GM12878 (cell line): ENCODE results near the gene UNC45A. TPM values are rescaled to one million over a fixed set of nuclear protein-coding genes. Genes with fewer than 3 reads are reported as not detected.
A peak's percentile ranks its signal among the peaks of the same experiment; 100 is the strongest.

Source experiments
- ATAC-seq: fragments of 200-7000 bp; cut with Tn5 transposase; 3 replicates; pipeline ENCODE4 v1.9.1; 2020; ENCODE audit warnings: mild to moderate bottlenecking, moderate library complexity
- BruUV-seq: library from RNA; stranded (reverse); fragments of 400-500 nt; replicated peaks from 2 replicates; lab custom pipeline; 2021; lab: Mats Ljungman, UMichigan
- CTCF ChIA-PET: fragments of 300-600 bp; sonication (Branson Sonifier 250); formaldehyde crosslinking; extraction: SDS; loops from one replicate; lab custom pipeline; 2021; ENCODE audit warnings: inconsistent platforms; lab: Yijun Ruan, JAX
- POLR2A ChIA-PET: fragments of 350-600 bp; formaldehyde crosslinking; extraction: SDS; loops from one replicate; lab custom pipeline; 2021; ENCODE audit warnings: inconsistent platforms; lab: Charles Lee
- RAD21 ChIA-PET: fragments of 300-600 bp; sonication (Branson Sonifier 250); formaldehyde crosslinking; loops from one replicate; lab custom pipeline; 2023; ENCODE audit warnings: antibody characterized with exemption; ENCODE audit not compliant: unreplicated experiment; lab: Charles Lee
- SMC1A ChIA-PET: fragments of 300-600 bp; sonication (Branson Sonifier 250); formaldehyde crosslinking; loops from one replicate; lab custom pipeline; 2023; ENCODE audit not compliant: unreplicated experiment, uncharacterized antibody; lab: Charles Lee
- DNase-seq: peaks from one replicate; pipeline ENCODE4 v3.0.0-alpha.2; 2011; ENCODE audit warnings: low read depth, low spot score
- FAIRE-seq: peaks from 3 replicates; lab custom pipeline; 2011; peaks lifted over from hg19 to GRCh38; lab: Jason Lieb, UNC
- H2AFZ ChIP-seq: 2 replicates; pipeline ENCODE4 v1.6.0; 2011; ENCODE audit warnings: low read depth, low read length, control low read depth; ENCODE audit not compliant: control insufficient read depth
- H3K27ac ChIP-seq: 2 replicates; pipeline ENCODE4 v1.5.1; 2011; ENCODE audit warnings: control low read depth; ENCODE audit not compliant: control insufficient read depth, insufficient read depth
- H3K27me3 ChIP-seq, 2 experiments: replicated peaks in 1 of 2; 2 replicates each; pipeline versions ENCODE4 v1.6.0 to v1.6.1; 2011; ENCODE audit warnings: low read length in 1 of 2; ENCODE audit not compliant: control insufficient read depth in 2 of 2, insufficient read depth in 2 of 2
- H3K36me3 ChIP-seq, 2 experiments: 2 replicates each; pipeline ENCODE4 v1.5.1; 2011; ENCODE audit warnings: low read length in 1 of 2; ENCODE audit not compliant: control insufficient read depth in 2 of 2, insufficient read depth in 2 of 2
- H3K4me1 ChIP-seq: 2 replicates; pipeline ENCODE4 v1.6.1; 2011; ENCODE audit warnings: mild to moderate bottlenecking, low read length, moderate library complexity, mixed read lengths; ENCODE audit not compliant: control insufficient read depth, insufficient read depth
- H3K4me2 ChIP-seq: 2 replicates; pipeline ENCODE4 v1.6.0; 2011; ENCODE audit warnings: control low read depth; ENCODE audit not compliant: control insufficient read depth, insufficient read depth
- H3K4me3 ChIP-seq: fragments of 200-600 bp; sonication (generic); 2 replicates; pipeline ENCODE4 v1.5.1; 2016
- H3K79me2 ChIP-seq: 2 replicates; pipeline ENCODE4 v1.6.0; 2011; ENCODE audit warnings: low read length; ENCODE audit not compliant: control insufficient read depth, insufficient read depth
- H3K9ac ChIP-seq: 2 replicates; pipeline ENCODE4 v1.8.0; 2011; ENCODE audit warnings: low read length, control low read depth, mixed read lengths; ENCODE audit not compliant: control insufficient read depth, insufficient read depth
- H3K9me3 ChIP-seq: replicated peaks from 3 replicates; pipeline ENCODE4 v1.5.1; 2011; ENCODE audit warnings: mild to moderate bottlenecking, low read length; ENCODE audit not compliant: control insufficient read depth, insufficient read depth
- H4K20me1 ChIP-seq: 2 replicates; pipeline ENCODE4 v1.6.0; 2011; ENCODE audit not compliant: control insufficient read depth, insufficient read depth
- EED ChIP-seq: sonication (generic); IDR thresholded peaks from 2 replicates; pipeline ENCODE4 v1.6.1; 2016; ENCODE audit warnings: antibody characterized with exemption, low read depth
- IKZF2 ChIP-seq, 2 experiments: fragments of 450-650 bp; IDR thresholded peaks; 2 replicates each; pipeline ENCODE4 v1.6.1; 2017; ENCODE audit warnings: mild to moderate bottlenecking in 2 of 2, moderate library complexity in 2 of 2
- JUNB ChIP-seq: IDR thresholded peaks from 2 replicates; pipeline ENCODE4 v1.6.1; 2016; ENCODE audit warnings: antibody characterized with exemption, mild to moderate bottlenecking
- MTA3 ChIP-seq: IDR thresholded peaks from 2 replicates; pipeline ENCODE4 v1.6.1; 2012; ENCODE audit warnings: low read length, inconsistent platforms, borderline replicate concordance
- MXI1 ChIP-seq: fragments of 150-350 bp; IDR thresholded peaks from 2 replicates; pipeline ENCODE4 v1.6.1; 2011; ENCODE audit warnings: low read depth, mild to moderate bottlenecking, inconsistent platforms, low read length, improper control_type of control experiment
- MYB ChIP-seq: fragments of 150-350 bp; IDR thresholded peaks from 2 replicates; pipeline ENCODE4 v1.6.1; 2014; ENCODE audit warnings: mild to moderate bottlenecking, low read depth, low read length, borderline replicate concordance
- PAX5 ChIP-seq: IDR thresholded peaks from 2 replicates; pipeline ENCODE4 v1.6.1; 2011; ENCODE audit warnings: low read depth, low read length, borderline replicate concordance
- PAX8 ChIP-seq: fragments of 450-650 bp; IDR thresholded peaks from 2 replicates; pipeline ENCODE4 v1.6.1; 2017; ENCODE audit warnings: mild to moderate bottlenecking, moderate library complexity
- PML ChIP-seq: IDR thresholded peaks from 2 replicates; pipeline ENCODE4 v1.6.1; 2012; ENCODE audit warnings: low read length, inconsistent platforms
- RUNX3 ChIP-seq: IDR thresholded peaks from 2 replicates; pipeline ENCODE4 v1.6.1; 2012; ENCODE audit warnings: low read length, inconsistent platforms
- SPI1 ChIP-seq: IDR thresholded peaks from 2 replicates; pipeline ENCODE4 v1.6.1; 2011; ENCODE audit warnings: low read depth, mild to moderate bottlenecking, low read length, moderate library complexity, borderline replicate concordance; ENCODE audit not compliant: insufficient read depth
- STAT3 ChIP-seq: IDR thresholded peaks from 2 replicates; pipeline ENCODE4 v1.6.1; 2011; ENCODE audit warnings: low read depth, low read length, improper control_type of control experiment
- TARDBP ChIP-seq: IDR thresholded peaks from 2 replicates; pipeline ENCODE4 v1.6.1; 2016; ENCODE audit warnings: borderline replicate concordance
- YY1 ChIP-seq: IDR thresholded peaks from 2 replicates; pipeline ENCODE4 v1.6.1; 2011; ENCODE audit warnings: low read depth, mild to moderate bottlenecking, low read length
- ZNF24 ChIP-seq: fragments of 450-650 bp; IDR thresholded peaks from 2 replicates; pipeline ENCODE4 v1.6.1; 2017; ENCODE audit warnings: antibody characterized with exemption, mild to moderate bottlenecking
- ZZZ3 ChIP-seq: IDR thresholded peaks from 2 replicates; pipeline ENCODE4 v1.6.1; 2011; ENCODE audit warnings: low read depth; ENCODE audit not compliant: control insufficient read depth, insufficient read length
- WGBS: methylation state at CpG from one replicate; pipeline ENCODE4 v1.1.6; 2016; ENCODE audit warnings: low lambda C conversion rate; ENCODE audit not compliant: insufficient replicate concordance, insufficient coverage; ENCODE audit errors: missing lambda C conversion rate; 5-methylcytosine and 5-hydroxymethylcytosine counted together
- in situ Hi-C: fragments of 300-500 bp; cut with MboI; formaldehyde crosslinking; loops from 9 replicates; pipeline ENCODE4 v1.14.3; 2018; ENCODE audit warnings: mixed read lengths
- intact Hi-C: fragments of 100-400 bp; cut with micrococcal nuclease; formaldehyde crosslinking; loops from one replicate; pipeline ENCODE4 v1.14.2; 2022; ENCODE audit not compliant: unreplicated experiment
- polyA plus RNA-seq, 11 experiments: library from polyadenylated mRNA; depleted of rRNA in 4 of 11; unstranded in 6 of 11; stranded (reverse) in 5 of 11; fragments of >200 nt; fragmentation: Nextera tagmentation in 4 of 11; fragmentation: Illumina TruSeq in 1 of 11; extraction: Ambion mirVana in 4 of 11; extraction: Trizol in 1 of 11; gene quantifications; 1 replicate in 1 of 11; 2 replicates in 10 of 11; pipeline versions ENCODE4 v1.2.1 to v1.2.3, GENCODE V29; 2011 to 2016; ENCODE audit warnings: inconsistent platforms in 2 of 11, missing spikeins in 2 of 11, low read depth in 1 of 11
- total RNA-seq, 4 experiments: library from RNA; depleted of rRNA in 3 of 4; stranded (reverse); fragments of >200 nt in 3 of 4; fragmentation: Illumina TruSeq in 1 of 4; extraction: Trizol in 1 of 4; gene quantifications; 2 replicates each; pipeline versions ENCODE4 v1.2.1 to v1.2.3, GENCODE V29; 2013 to 2021
- TF ChIP-seq, protein P1 (sequence below): fragments of 450-650 bp; IDR thresholded peaks from 2 replicates; pipeline ENCODE4 v1.6.1; 2017; ENCODE audit warnings: borderline replicate concordance
- TF ChIP-seq, protein P2 (sequence below): IDR thresholded peaks from 2 replicates; pipeline ENCODE4 v1.6.1; 2012; ENCODE audit warnings: low read depth, low read length, improper control_type of control experiment
- TF ChIP-seq, protein P3 (sequence below): fragments of 450-650 bp; IDR thresholded peaks from 2 replicates; pipeline ENCODE4 v1.6.1; 2018; ENCODE audit warnings: mild to moderate bottlenecking, low read depth, moderate library complexity; ENCODE audit not compliant: partially characterized antibody

The UNC45A gene
- total and polyA plus RNA-seq, 10 of the 15 experiments (the other 5 are each of a cell fraction or from before 2014, with no cell fraction given): 10.3 to 57.8 (median 40.5) TPM

- TF ChIP-seq, protein P1, sequence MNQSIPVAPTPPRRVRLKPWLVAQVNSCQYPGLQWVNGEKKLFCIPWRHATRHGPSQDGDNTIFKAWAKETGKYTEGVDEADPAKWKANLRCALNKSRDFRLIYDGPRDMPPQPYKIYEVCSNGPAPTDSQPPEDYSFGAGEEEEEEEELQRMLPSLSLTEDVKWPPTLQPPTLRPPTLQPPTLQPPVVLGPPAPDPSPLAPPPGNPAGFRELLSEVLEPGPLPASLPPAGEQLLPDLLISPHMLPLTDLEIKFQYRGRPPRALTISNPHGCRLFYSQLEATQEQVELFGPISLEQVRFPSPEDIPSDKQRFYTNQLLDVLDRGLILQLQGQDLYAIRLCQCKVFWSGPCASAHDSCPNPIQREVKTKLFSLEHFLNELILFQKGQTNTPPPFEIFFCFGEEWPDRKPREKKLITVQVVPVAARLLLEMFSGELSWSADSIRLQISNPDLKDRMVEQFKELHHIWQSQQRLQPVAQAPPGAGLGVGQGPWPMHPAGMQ: peak; percentile 61; the same call in 1 of the 2 replicates
- TF ChIP-seq EED (peak; percentile 63), ZNF24 (no peak), JUNB (no peak), PAX5 (peak; percentile 89), MTA3 (no peak), YY1 (0 out of 2 replicates have a peak, but pooled peaks have one; percentile 7)
Observed at GRCh38 chr15:90994417-90995311, 59.6 kb downstream of the UNC45A start, which contains the start of gene PRC1 (continued).

DNA sequence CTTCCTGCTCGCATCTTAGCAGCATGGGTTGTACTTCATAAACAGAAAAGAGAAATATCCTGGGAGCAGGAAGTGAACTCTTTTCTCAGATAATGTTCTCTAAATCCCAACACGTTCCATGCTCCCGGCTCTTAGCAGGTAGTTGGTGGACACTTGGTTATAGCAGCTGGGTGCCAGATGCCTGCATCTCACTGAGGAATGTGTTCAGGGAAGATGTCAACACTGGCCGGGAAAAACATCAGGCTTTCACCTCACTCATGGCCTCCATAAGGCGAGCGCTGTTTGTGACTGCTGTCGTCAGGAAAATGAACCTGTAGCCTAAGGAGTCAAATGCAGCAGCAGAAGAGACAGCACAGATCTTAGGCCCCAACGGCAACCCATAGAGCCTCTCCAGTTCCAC lies 63.7 kb downstream of the UNC45A start:
- in situ Hi-C loops: loop anchor here (25.0 kb wide), 1 partner anchor 1989 kb away; no protein-coding TSS in a partner anchor
- ChIA-PET CTCF (no interaction called here), POLR2A (no interaction called here), SMC1A (no interaction called here), RAD21 (no interaction called here)
- peaks cover 19% of the 10 kb centered on the region for H3K79me2 ChIP-seq
- FAIRE-seq: no peak
- H3K9ac ChIP-seq: no peak overlapping the region
- no peak overlapping the region for H3K27ac ChIP-seq
- no peak overlapping the region for H3K4me3 ChIP-seq
- H3K4me1 ChIP-seq: no peaks in the 10 kb centered on the region
- BruUV-seq: no TSS peak
- H3K36me3 ChIP-seq: peaks cover 5 to 9% of the 10 kb centered on the region in 2 experiments; a peak in 3 of 4 replicates
- H3K27me3 ChIP-seq: no peaks in the 10 kb centered on the region
- no peak for ATAC-seq
- DNase-seq: no peak
- H3K4me2 ChIP-seq: no peak overlapping the region
- no peak overlapping the region for H2AFZ ChIP-seq
- WGBS: 89% methylated on average over 8 of the region's 8 CpGs
- H3K9me3 ChIP-seq: no peaks in the 10 kb centered on the region
- no peaks in the 10 kb centered on the region for H4K20me1 ChIP-seq
- intact Hi-C loops: no loop called here
- no peak for TF ChIP-seq MXI1
- TF ChIP-seq, protein P2, sequence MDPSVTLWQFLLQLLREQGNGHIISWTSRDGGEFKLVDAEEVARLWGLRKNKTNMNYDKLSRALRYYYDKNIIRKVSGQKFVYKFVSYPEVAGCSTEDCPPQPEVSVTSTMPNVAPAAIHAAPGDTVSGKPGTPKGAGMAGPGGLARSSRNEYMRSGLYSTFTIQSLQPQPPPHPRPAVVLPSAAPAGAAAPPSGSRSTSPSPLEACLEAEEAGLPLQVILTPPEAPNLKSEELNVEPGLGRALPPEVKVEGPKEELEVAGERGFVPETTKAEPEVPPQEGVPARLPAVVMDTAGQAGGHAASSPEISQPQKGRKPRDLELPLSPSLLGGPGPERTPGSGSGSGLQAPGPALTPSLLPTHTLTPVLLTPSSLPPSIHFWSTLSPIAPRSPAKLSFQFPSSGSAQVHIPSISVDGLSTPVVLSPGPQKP: no peak
- TF ChIP-seq ZZZ3: no peak
- no peak for TF ChIP-seq STAT3
- TF ChIP-seq, protein P3, sequence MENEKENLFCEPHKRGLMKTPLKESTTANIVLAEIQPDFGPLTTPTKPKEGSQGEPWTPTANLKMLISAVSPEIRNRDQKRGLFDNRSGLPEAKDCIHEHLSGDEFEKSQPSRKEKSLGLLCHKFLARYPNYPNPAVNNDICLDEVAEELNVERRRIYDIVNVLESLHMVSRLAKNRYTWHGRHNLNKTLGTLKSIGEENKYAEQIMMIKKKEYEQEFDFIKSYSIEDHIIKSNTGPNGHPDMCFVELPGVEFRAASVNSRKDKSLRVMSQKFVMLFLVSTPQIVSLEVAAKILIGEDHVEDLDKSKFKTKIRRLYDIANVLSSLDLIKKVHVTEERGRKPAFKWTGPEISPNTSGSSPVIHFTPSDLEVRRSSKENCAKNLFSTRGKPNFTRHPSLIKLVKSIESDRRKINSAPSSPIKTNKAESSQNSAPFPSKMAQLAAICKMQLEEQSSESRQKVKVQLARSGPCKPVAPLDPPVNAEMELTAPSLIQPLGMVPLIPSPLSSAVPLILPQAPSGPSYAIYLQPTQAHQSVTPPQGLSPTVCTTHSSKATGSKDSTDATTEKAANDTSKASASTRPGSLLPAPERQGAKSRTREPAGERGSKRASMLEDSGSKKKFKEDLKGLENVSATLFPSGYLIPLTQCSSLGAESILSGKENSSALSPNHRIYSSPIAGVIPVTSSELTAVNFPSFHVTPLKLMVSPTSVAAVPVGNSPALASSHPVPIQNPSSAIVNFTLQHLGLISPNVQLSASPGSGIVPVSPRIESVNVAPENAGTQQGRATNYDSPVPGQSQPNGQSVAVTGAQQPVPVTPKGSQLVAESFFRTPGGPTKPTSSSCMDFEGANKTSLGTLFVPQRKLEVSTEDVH: no peak
- no peak for TF ChIP-seq IKZF2 (IDR thresholded peaks at IDR 0.05)
- no peak for TF ChIP-seq PML
- TF ChIP-seq RUNX3: no peak
- TF ChIP-seq MYB: no peak
- TF ChIP-seq PAX8: no peak
- TF ChIP-seq SPI1: no peak
- no peak for TF ChIP-seq TARDBP
